ENCODE data around the gene DNAJC4.

The DNAJC4 gene

GRCh38 chr11:64237484-64237951 is 7.2 kb downstream of the DNAJC4 start:
- peaks cover 0 to 23% (median 0%) of the 10 kb centered on the region in 3 experiments for H3K27me3 ChIP-seq (ENCODE audit: control insufficient read depth in 3 of 3, insufficient read depth in 3 of 3, low read depth in 1 of 3, low read length in 3 of 3)
- H2BK12ac ChIP-seq (ENCODE audit: low read length), result no peak overlapping the region

GRCh38 chr11:64238076-64238475 is 7.7 kb downstream of the DNAJC4 start:
- H2BK120ac ChIP-seq (ENCODE audit: low read depth, low read length), result no peak overlapping the region
- WGBS, 2 donors (ENCODE audit: extremely low coverage in 2 of 2, insufficient read length in 2 of 2, insufficient replicate concordance in 1 of 2), result no CpG with 5 or more reads among the region's 9 CpGs
- H3K27me3 ChIP-seq (ENCODE audit: control insufficient read depth in 3 of 3, insufficient read depth in 3 of 3, low read depth in 1 of 3, low read length in 3 of 3), result peaks cover 0 to 18% (median 0%) of the 10 kb centered on the region in 3 experiments
- peaks cover 8 to 20% of the 10 kb centered on the region in 2 donors for H3K4me1 ChIP-seq (ENCODE audit: control insufficient read depth in 2 of 2, insufficient read depth in 1 of 2, low read depth in 1 of 2, low read length in 2 of 2)
- no peak overlapping the region for H2BK5ac ChIP-seq (ENCODE audit: low read length)
- H3K9me3 ChIP-seq (replicated peaks in 1 of 2; ENCODE audit: control insufficient read depth in 2 of 2, insufficient read depth in 1 of 2, low read depth in 1 of 2, low read length in 2 of 2), result no peaks in the 10 kb centered on the region
- H2BK15ac ChIP-seq (ENCODE audit: low read length), result no peak overlapping the region
- H4K91ac ChIP-seq (ENCODE audit: low read depth, low read length, poor library complexity), result no peak overlapping the region
- H3K79me1 ChIP-seq (ENCODE audit: low read depth, low read length), result peaks cover 15% of the 10 kb centered on the region
- no peak overlapping the region for H3K27ac ChIP-seq (replicated peaks; ENCODE audit: low read length)
- H2AFZ ChIP-seq (ENCODE audit: low read length), result no peak overlapping the region
- H3K18ac ChIP-seq (ENCODE audit: low read length), result no peak overlapping the region
- peak overlapping the region; percentile 46 for H2AK5ac ChIP-seq (ENCODE audit: low read depth, low read length)
- peak overlapping the region; percentile 44 for H3K9ac ChIP-seq (ENCODE audit: low read depth, low read length, poor library complexity)
- peak overlapping the region; percentile 81 for H3K23ac ChIP-seq (ENCODE audit: low read depth, low read length, poor library complexity)
- no peak overlapping the region for H3K4ac ChIP-seq (ENCODE audit: low read length)
- peaks cover 3 to 5% of the 10 kb centered on the region in 2 donors for H3K36me3 ChIP-seq (replicated peaks in 1 of 2; ENCODE audit: control insufficient read depth in 2 of 2, insufficient read depth in 2 of 2, low read length in 2 of 2)
- H3K4me2 ChIP-seq (ENCODE audit: insufficient read depth, low read length, poor library complexity, severe bottlenecking), result no peak overlapping the region
- H3K4me3 ChIP-seq (ENCODE audit: low read length in 2 of 2), result no peak overlapping the region
- no peak for DNase-seq (ENCODE audit: low spot score)
- H4K8ac ChIP-seq (ENCODE audit: low read depth, low read length), result peak overlapping the region; percentile 56
- peak overlapping the region; percentile 66 for H2BK12ac ChIP-seq (ENCODE audit: low read length)
- H3K14ac ChIP-seq (ENCODE audit: low read length), result no peak overlapping the region

More at GRCh38 chr11:64237484-64237951, 7.2 kb downstream of the DNAJC4 start:
- no peak overlapping the region for H2BK15ac ChIP-seq (ENCODE audit: low read length)
- H3K79me1 ChIP-seq (ENCODE audit: low read depth, low read length), result peaks cover 14% of the 10 kb centered on the region
- H3K27ac ChIP-seq (replicated peaks; ENCODE audit: low read length), result no peak overlapping the region
- no peak overlapping the region for H2AFZ ChIP-seq (ENCODE audit: low read length)
- no CpG with 5 or more reads among the region's 12 CpGs for WGBS, 2 donors (ENCODE audit: extremely low coverage in 2 of 2, insufficient read length in 2 of 2, insufficient replicate concordance in 1 of 2)
- H3K14ac ChIP-seq (ENCODE audit: low read length), result no peak overlapping the region
- H2BK5ac ChIP-seq (ENCODE audit: low read length), result no peak overlapping the region
- H3K4me2 ChIP-seq (ENCODE audit: insufficient read depth, low read length, poor library complexity, severe bottlenecking), result no peak overlapping the region
- no peak for DNase-seq (ENCODE audit: low spot score)
- no peak overlapping the region for H2BK120ac ChIP-seq (ENCODE audit: low read depth, low read length)
- H3K9ac ChIP-seq (ENCODE audit: low read depth, low read length, poor library complexity), result peak overlapping the region; percentile 44
- H3K9me3 ChIP-seq (replicated peaks in 1 of 2; ENCODE audit: control insufficient read depth in 2 of 2, insufficient read depth in 1 of 2, low read depth in 1 of 2, low read length in 2 of 2), result no peaks in the 10 kb centered on the region
- H3K4ac ChIP-seq (ENCODE audit: low read length), result no peak overlapping the region
- no peak overlapping the region for H3K4me3 ChIP-seq (ENCODE audit: low read length in 2 of 2)
- no peak overlapping the region for H2AK5ac ChIP-seq (ENCODE audit: low read depth, low read length)
- peaks cover 2 to 5% of the 10 kb centered on the region in 2 donors for H3K36me3 ChIP-seq (replicated peaks in 1 of 2; ENCODE audit: control insufficient read depth in 2 of 2, insufficient read depth in 2 of 2, low read length in 2 of 2)
- no peak overlapping the region for H3K23ac ChIP-seq (ENCODE audit: low read depth, low read length, poor library complexity)
- H3K4me1 ChIP-seq (ENCODE audit: control insufficient read depth in 2 of 2, insufficient read depth in 1 of 2, low read depth in 1 of 2, low read length in 2 of 2), result peaks cover 8 to 19% of the 10 kb centered on the region in 2 donors
- no peak overlapping the region for H4K91ac ChIP-seq (ENCODE audit: low read depth, low read length, poor library complexity)
- H3K18ac ChIP-seq (ENCODE audit: low read length), result no peak overlapping the region
- no peak overlapping the region for H4K8ac ChIP-seq (ENCODE audit: low read depth, low read length)

- Histone ChIP-seq H2BK120ac (ENCODE audit: low read depth, low read length) (no peak overlapping the region), H3K4me1 (ENCODE audit: control insufficient read depth in 2 of 2, insufficient read depth in 1 of 2, low read depth in 1 of 2, low read length in 2 of 2) (peaks cover 10 to 14% of the 10 kb centered on the region in 2 donors), H3K27me3 (ENCODE audit: control insufficient read depth in 3 of 3, insufficient read depth in 3 of 3, low read depth in 1 of 3, low read length in 3 of 3) (peaks cover 0 to 11% (median 0%) of the 10 kb centered on the region in 3 experiments), H2AFZ (ENCODE audit: low read length) (no peak overlapping the region), H3K4ac (ENCODE audit: low read length) (no peak overlapping the region), H3K27ac (replicated peaks; ENCODE audit: low read length) (no peak overlapping the region), H2BK12ac (ENCODE audit: low read length) (no peak overlapping the region), H3K9me3 (replicated peaks in 1 of 2; ENCODE audit: control insufficient read depth in 2 of 2, insufficient read depth in 1 of 2, low read depth in 1 of 2, low read length in 2 of 2) (no peaks in the 10 kb centered on the region), H2BK5ac (ENCODE audit: low read length) (no peak overlapping the region), H3K18ac (ENCODE audit: low read length) (no peak overlapping the region), H3K79me1 (ENCODE audit: low read depth, low read length) (peaks cover 15% of the 10 kb centered on the region), H3K36me3 (replicated peaks in 1 of 2; ENCODE audit: control insufficient read depth in 2 of 2, insufficient read depth in 2 of 2, low read length in 2 of 2) (peaks cover 12 to 13% of the 10 kb centered on the region in 2 donors), H4K8ac (ENCODE audit: low read depth, low read length) (no peak overlapping the region), H2BK15ac (ENCODE audit: low read length) (no peak overlapping the region), H3K4me3 (ENCODE audit: low read length in 2 of 2) (no peak overlapping the region), H3K23ac (ENCODE audit: low read depth, low read length, poor library complexity) (no peak overlapping the region), H3K9ac (ENCODE audit: low read depth, low read length, poor library complexity) (no peak overlapping the region), H4K91ac (ENCODE audit: low read depth, low read length, poor library complexity) (no peak overlapping the region), H3K14ac (ENCODE audit: low read length) (no peak overlapping the region), H3K4me2 (ENCODE audit: insufficient read depth, low read length, poor library complexity, severe bottlenecking) (no peak overlapping the region), H2AK5ac (ENCODE audit: low read depth, low read length) (no peak overlapping the region)
- no peak for DNase-seq (ENCODE audit: low spot score)
- no CpG with 5 or more reads among the region's 5 CpGs for WGBS, 2 donors (ENCODE audit: extremely low coverage in 2 of 2, insufficient read length in 2 of 2, insufficient replicate concordance in 1 of 2)
These were observed 8.7 kb downstream of the DNAJC4 start for GRCh38 chr11:64238999-64239398.

- H3K4me3 ChIP-seq (ENCODE audit: low read length in 2 of 2), result peak overlapping the region; percentile 70 to 90
- peak overlapping the region; percentile 88 for H3K4me2 ChIP-seq (ENCODE audit: insufficient read depth, low read length, poor library complexity, severe bottlenecking)
- H3K27me3 ChIP-seq (ENCODE audit: control insufficient read depth in 3 of 3, insufficient read depth in 3 of 3, low read depth in 1 of 3, low read length in 3 of 3), result peaks cover 0 to 9% (median 0%) of the 10 kb centered on the region in 3 experiments
- H2BK12ac ChIP-seq (ENCODE audit: low read length), result no peak overlapping the region
- peaks cover 15% of the 10 kb centered on the region for H3K79me1 ChIP-seq (ENCODE audit: low read depth, low read length)
- no peak overlapping the region for H3K18ac ChIP-seq (ENCODE audit: low read length)
- no peak overlapping the region for H3K23ac ChIP-seq (ENCODE audit: low read depth, low read length, poor library complexity)
- H3K4ac ChIP-seq (ENCODE audit: low read length), result no peak overlapping the region
- H2BK15ac ChIP-seq (ENCODE audit: low read length), result peak overlapping the region; percentile 42
- H3K9me3 ChIP-seq (replicated peaks in 1 of 2; ENCODE audit: control insufficient read depth in 2 of 2, insufficient read depth in 1 of 2, low read depth in 1 of 2, low read length in 2 of 2), result no peaks in the 10 kb centered on the region
- H2BK5ac ChIP-seq (ENCODE audit: low read length), result peak overlapping the region; percentile 93
- H3K27ac ChIP-seq (replicated peaks; ENCODE audit: low read length), result no peak overlapping the region
- peaks cover 10 to 13% of the 10 kb centered on the region in 2 donors for H3K4me1 ChIP-seq (ENCODE audit: control insufficient read depth in 2 of 2, insufficient read depth in 1 of 2, low read depth in 1 of 2, low read length in 2 of 2)
- peak overlapping the region; percentile 99 for H2AK5ac ChIP-seq (ENCODE audit: low read depth, low read length)
- H2BK120ac ChIP-seq (ENCODE audit: low read depth, low read length), result no peak overlapping the region
- H3K9ac ChIP-seq (ENCODE audit: low read depth, low read length, poor library complexity), result no peak overlapping the region
- DNase-seq (ENCODE audit: low spot score), result no peak
- no peak overlapping the region for H4K8ac ChIP-seq (ENCODE audit: low read depth, low read length)
- no peak overlapping the region for H3K14ac ChIP-seq (ENCODE audit: low read length)
- no peak overlapping the region for H4K91ac ChIP-seq (ENCODE audit: low read depth, low read length, poor library complexity)
- WGBS, 2 donors (ENCODE audit: extremely low coverage in 2 of 2, insufficient read length in 2 of 2, insufficient replicate concordance in 1 of 2), result no CpG with 5 or more reads among the region's 11 CpGs
- H3K36me3 ChIP-seq (replicated peaks in 1 of 2; ENCODE audit: control insufficient read depth in 2 of 2, insufficient read depth in 2 of 2, low read length in 2 of 2), result peaks cover 15 to 17% of the 10 kb centered on the region in 2 donors
- H2AFZ ChIP-seq (ENCODE audit: low read length), result no peak overlapping the region
These were observed 9.5 kb downstream of the DNAJC4 start for GRCh38 chr11:64239662-64240434.
